ENCODE data around the gene PLD6. TPM values are rescaled to one million over a fixed set of nuclear protein-coding genes. Genes with fewer than 3 reads are reported as not detected.

The PLD6 gene
- total RNA-seq, 1 experiment from 2014 or later = 8.0 TPM

DNA sequence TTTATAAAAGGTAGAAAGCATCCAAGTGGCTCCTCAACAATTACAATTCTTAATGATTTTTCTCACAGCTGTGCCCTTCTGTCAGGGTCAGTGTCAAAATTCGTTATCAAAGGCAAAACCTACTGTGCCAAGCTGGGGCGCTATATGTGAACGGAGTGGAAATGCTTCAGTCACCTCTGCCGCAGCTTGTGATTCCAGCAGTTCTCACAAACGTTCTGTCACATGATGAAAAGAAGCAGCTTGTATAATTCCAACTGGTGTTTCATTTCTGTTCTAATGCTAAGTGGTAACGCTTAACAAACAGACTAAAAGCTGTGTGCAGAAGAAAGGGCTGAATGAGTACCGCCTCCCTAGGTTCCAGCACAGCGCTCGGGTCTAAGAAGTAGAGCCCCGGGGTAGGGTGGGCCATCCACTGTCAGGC is 14.2 kb downstream of the PLD6 start:
- peaks cover 44% of the 10 kb centered on the region for H3K36me3 Mint-ChIP-seq (ENCODE audit: insufficient read depth, unreplicated experiment)
- no peaks in the 10 kb centered on the region for H3K27me3 ChIP-seq (replicated peaks; ENCODE audit: control insufficient read depth, insufficient read depth, low read length)
- no peak overlapping the region for H3K4me3 Mint-ChIP-seq (ENCODE audit: unreplicated experiment)
- TF ChIP-seq CTCF (IDR thresholded peaks at IDR 0.05; ENCODE audit: insufficient read depth in 1 of 2, low read depth in 1 of 2, low read length in 1 of 2, severe bottlenecking in 1 of 2, unreplicated experiment in 1 of 2) = no peak
- H3K27ac Mint-ChIP-seq (ENCODE audit: unreplicated experiment) = no peak overlapping the region
- H3K9me3 ChIP-seq = no peaks in the 10 kb centered on the region
- no peaks in the 10 kb centered on the region for H3K36me3 ChIP-seq (ENCODE audit: control insufficient read depth, insufficient read depth, low read length)
- DNase-seq = no peak
- CTCF ChIA-PET = no interaction called here
- H3K4me1 Mint-ChIP-seq (ENCODE audit: low read depth, unreplicated experiment) = no peaks in the 10 kb centered on the region
- no peaks in the 10 kb centered on the region for H3K9me3 Mint-ChIP-seq (ENCODE audit: unreplicated experiment)
- POLR2A ChIA-PET = interaction anchor here (0.5 kb wide), 1 partner anchor 19 kb away, joined by 3 read pairs; no protein-coding TSS in a partner anchor
- intact Hi-C loops (cut with micrococcal nuclease; ENCODE audit: unreplicated experiment) = no loop called here
- no peaks in the 10 kb centered on the region for H3K27me3 Mint-ChIP-seq (ENCODE audit: insufficient read depth, unreplicated experiment)
- no TSS peak for BruUV-seq (replicated peaks)
- no peak overlapping the region for H3K4me3 ChIP-seq (ENCODE audit: low read depth, low read length)
- no peaks in the 10 kb centered on the region for H3K4me1 ChIP-seq

- no peak for TF ChIP-seq CTCF (IDR thresholded peaks at IDR 0.05; ENCODE audit: insufficient read depth in 1 of 2, low read depth in 1 of 2, low read length in 1 of 2, severe bottlenecking in 1 of 2, unreplicated experiment in 1 of 2)
- H3K4me3 ChIP-seq (ENCODE audit: low read depth, low read length) = no peak overlapping the region
- no peaks in the 10 kb centered on the region for H3K9me3 Mint-ChIP-seq (ENCODE audit: unreplicated experiment)
- ChIA-PET POLR2A (no interaction called here), CTCF (no interaction called here)
- no peaks in the 10 kb centered on the region for H3K27me3 Mint-ChIP-seq (ENCODE audit: insufficient read depth, unreplicated experiment)
- H3K36me3 ChIP-seq (ENCODE audit: control insufficient read depth, insufficient read depth, low read length) = no peaks in the 10 kb centered on the region
- no peaks in the 10 kb centered on the region for H3K9me3 ChIP-seq
- BruUV-seq (replicated peaks) = no TSS peak
- H3K27ac Mint-ChIP-seq (ENCODE audit: unreplicated experiment) = no peak overlapping the region
- no peaks in the 10 kb centered on the region for H3K4me1 ChIP-seq
- peaks cover 43% of the 10 kb centered on the region for H3K36me3 Mint-ChIP-seq (ENCODE audit: insufficient read depth, unreplicated experiment)
- DNase-seq = no peak
- H3K4me1 Mint-ChIP-seq (ENCODE audit: low read depth, unreplicated experiment) = no peaks in the 10 kb centered on the region
- no peaks in the 10 kb centered on the region for H3K27me3 ChIP-seq (replicated peaks; ENCODE audit: control insufficient read depth, insufficient read depth, low read length)
- H3K4me3 Mint-ChIP-seq (ENCODE audit: unreplicated experiment) = no peak overlapping the region
- intact Hi-C loops (cut with micrococcal nuclease; ENCODE audit: unreplicated experiment) = no loop called here
These were observed 14.8 kb downstream of the PLD6 start for GRCh38 chr17:17191346-17191792.

DNA sequence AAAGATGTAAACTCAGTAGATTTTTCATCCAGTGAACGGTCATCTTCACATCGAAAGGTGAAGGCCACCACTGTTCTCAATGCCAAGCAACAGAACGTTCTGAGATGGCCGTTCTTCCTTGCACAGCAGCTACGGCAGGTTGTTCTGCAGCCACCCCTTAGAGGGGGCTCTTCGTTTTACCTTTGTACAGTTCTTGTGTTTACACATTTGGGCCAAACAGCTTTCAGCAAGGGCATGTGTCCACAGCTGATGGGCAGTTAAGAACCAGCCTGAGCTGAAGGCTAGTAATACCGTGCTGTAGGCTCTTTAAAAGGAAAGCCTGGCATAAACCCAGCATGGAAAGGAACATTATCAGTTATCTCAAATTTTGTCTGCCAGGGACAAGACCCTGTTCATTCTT is 15.9 kb downstream of the PLD6 start:
- H3K36me3 ChIP-seq (ENCODE audit: control insufficient read depth, insufficient read depth, low read length) = no peaks in the 10 kb centered on the region
- H3K4me3 ChIP-seq (ENCODE audit: low read depth, low read length) = no peak overlapping the region
- Mint-ChIP-seq H3K4me1 (ENCODE audit: low read depth, unreplicated experiment) (peaks cover 9% of the 10 kb centered on the region), H3K27me3 (ENCODE audit: insufficient read depth, unreplicated experiment) (no peaks in the 10 kb centered on the region), H3K36me3 (ENCODE audit: insufficient read depth, unreplicated experiment) (peaks cover 48% of the 10 kb centered on the region), H3K9me3 (ENCODE audit: unreplicated experiment) (no peaks in the 10 kb centered on the region), H3K27ac (ENCODE audit: unreplicated experiment) (no peak overlapping the region), H3K4me3 (ENCODE audit: unreplicated experiment) (no peak overlapping the region)
- no peaks in the 10 kb centered on the region for H3K9me3 ChIP-seq
- intact Hi-C loops (cut with micrococcal nuclease; ENCODE audit: unreplicated experiment) = no loop called here
- no peaks in the 10 kb centered on the region for H3K27me3 ChIP-seq (replicated peaks; ENCODE audit: control insufficient read depth, insufficient read depth, low read length)
- ChIA-PET CTCF (no interaction called here), POLR2A (interaction anchor here (0.5 kb wide), 1 partner anchor 306 kb away, joined by 4 read pairs; no protein-coding TSS in a partner anchor)
- TF ChIP-seq CTCF (IDR thresholded peaks at IDR 0.05; ENCODE audit: insufficient read depth in 1 of 2, low read depth in 1 of 2, low read length in 1 of 2, severe bottlenecking in 1 of 2, unreplicated experiment in 1 of 2) = peak in 1 of 2 experiments; percentile 32
- H3K4me1 ChIP-seq = no peaks in the 10 kb centered on the region
- no peak for DNase-seq
- no TSS peak for BruUV-seq (replicated peaks)

All from Caco-2 (cell line).